Measurements from ENCODE around the gene REG4.
"Not testable (repeated sequence)": the region's sequence is repeated elsewhere in the genome, so short reads cannot be mapped to it uniquely, and the experiment has no call there.

Gene REG4

DNA sequence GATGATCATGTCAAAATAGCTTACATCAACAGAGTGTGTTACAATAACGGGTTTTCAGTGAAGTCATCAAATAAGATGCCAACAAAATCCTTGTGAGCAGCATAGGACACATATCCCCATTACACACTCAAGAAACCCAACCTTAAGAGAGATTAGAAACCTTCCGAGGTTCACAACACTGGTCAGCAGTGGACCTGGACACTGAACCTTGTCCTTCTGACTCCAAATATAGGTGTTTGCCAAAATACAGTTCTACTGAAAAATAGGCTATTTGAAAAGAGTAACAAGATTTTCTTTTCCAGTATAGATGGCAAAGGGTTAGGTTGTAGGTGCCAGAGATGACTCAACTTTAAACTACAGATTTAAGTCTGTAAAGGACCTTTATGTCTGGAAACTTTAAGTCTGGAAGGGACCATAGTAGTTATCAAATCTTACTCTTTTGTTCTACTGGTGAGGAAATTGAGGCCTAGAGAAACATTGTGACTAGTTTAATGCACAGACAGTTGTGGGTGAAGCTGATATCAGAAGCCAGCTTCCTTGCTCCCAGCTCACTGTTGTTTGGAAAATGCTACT lies 811 bp upstream of the REG4 start:
- no peak for DNase-seq (ENCODE audit: low read depth)
- no peak overlapping the region for H3K4me3 ChIP-seq (ENCODE audit: low read depth, low read length)

DNA sequence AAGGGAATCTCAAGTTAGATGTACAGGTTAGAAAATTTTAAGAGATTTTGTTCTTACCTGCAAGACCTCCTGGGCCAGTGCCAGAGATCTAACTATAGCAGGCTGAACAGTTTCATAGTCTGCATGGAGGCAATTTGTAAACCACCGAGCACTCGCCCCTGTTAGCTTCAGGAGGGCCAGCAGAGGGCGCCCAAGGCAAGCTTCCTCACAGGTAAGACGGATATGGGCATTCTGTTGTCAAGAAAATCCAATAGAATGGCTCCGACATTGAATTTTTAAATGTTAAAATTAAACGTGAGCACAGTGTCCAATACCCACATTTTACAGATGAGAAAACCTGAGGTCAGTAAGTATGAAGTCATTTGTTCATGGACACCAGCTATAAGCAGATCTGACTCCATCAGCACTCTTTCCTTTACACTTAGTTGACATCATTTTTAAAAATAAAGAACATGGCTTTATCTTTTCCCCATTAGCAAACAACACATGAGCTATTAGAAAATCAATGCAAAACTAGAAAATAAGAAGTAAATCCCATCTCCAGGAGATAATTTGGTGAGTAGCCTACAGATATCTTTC lies 2.2 kb downstream of the REG4 start:
- H3K4me3 ChIP-seq (ENCODE audit: low read depth, low read length) = no peak overlapping the region
- DNase-seq (ENCODE audit: low read depth) = no peak

DNA sequence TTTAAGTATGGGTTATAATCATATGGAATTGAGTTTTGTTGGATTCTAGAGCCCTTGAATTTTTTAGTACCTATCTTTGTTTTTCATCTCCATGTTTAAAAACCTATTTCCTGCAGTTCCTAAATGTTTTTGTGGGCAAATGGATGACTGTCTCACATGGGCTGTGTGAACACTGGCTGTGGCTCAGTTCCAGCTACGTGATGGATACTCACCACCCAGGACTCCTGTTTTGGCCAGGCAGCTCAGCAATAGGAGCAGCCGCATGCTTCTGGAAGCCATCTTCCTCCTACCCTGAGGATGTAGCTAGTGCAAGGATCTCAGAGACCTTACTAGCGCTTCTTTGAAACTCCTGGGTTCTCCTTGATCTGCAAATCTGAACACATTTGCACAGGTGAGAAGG lies 2.8 kb downstream of the REG4 start:
- no peak for DNase-seq (ENCODE audit: low read depth)

DNA sequence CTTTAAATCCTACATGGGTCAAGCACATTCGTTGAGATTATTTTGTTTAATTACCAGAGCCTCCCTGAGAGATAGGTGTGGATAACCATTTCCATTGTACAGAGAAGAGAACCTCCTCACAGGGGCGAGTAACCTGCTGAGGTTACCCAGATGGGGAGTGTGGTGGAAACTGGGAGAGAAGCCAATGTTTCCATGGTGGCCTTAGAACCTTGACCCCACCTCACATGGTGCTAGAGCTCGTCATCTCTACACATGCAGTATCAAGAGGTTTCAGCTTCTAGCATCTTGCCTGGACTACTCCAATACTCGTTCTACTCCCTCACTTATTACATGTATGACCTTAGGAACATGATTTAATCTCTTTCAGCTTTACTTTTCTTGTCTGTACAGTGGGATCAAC lies 4.8 kb downstream of the REG4 start:
- H3K4me3 ChIP-seq (ENCODE audit: low read depth, low read length) = no peak overlapping the region
- DNase-seq (ENCODE audit: low read depth) = no peak

More for the DNA sequence above, 2.8 kb downstream of the REG4 start:
- H3K4me3 ChIP-seq (ENCODE audit: low read depth, low read length) = no peak overlapping the region

DNA sequence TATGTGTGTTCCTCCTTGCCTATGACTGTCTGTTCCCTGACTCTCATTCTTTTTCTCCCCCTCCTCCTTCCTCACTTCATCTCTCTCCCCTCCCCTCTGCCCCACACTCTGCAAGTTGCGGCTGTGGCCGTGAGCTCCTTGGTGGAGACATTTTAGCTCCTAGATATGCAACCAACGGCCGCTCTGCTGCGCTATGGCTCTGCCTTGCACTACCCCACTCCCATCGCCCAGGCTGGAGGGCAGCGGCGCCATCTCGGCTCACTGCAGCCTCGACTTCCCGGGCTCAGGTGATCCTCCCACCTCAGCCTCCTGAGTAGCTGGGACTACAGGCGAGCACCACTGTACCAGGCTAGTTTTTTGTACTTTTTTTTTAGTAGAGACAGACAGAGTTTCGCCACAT lies 5.5 kb downstream of the REG4 start:
- DNase-seq (ENCODE audit: low read depth) = no peak
- H3K4me3 ChIP-seq (ENCODE audit: low read depth, low read length) = no peak overlapping the region

DNA sequence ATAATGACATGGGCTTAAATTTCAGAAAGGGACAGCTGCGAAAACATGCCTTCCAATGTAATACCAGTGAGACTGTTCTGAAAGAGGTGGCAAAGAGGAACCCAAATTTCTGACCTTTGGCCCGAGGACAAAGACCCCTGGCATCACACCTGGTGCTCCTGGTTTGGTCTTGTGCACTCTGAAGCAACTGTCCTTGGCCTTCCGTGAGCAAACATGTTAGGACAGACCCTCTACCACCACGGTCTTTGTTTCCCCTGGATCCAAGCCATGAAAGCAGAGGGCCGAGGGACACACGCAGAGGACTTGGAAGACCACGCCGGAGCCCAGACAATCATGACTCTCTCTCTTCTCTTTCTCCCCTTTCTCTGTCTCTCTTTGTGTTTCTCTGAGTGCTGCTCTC lies 6.0 kb downstream of the REG4 start:
- DNase-seq (ENCODE audit: low read depth) = no peak

DNA sequence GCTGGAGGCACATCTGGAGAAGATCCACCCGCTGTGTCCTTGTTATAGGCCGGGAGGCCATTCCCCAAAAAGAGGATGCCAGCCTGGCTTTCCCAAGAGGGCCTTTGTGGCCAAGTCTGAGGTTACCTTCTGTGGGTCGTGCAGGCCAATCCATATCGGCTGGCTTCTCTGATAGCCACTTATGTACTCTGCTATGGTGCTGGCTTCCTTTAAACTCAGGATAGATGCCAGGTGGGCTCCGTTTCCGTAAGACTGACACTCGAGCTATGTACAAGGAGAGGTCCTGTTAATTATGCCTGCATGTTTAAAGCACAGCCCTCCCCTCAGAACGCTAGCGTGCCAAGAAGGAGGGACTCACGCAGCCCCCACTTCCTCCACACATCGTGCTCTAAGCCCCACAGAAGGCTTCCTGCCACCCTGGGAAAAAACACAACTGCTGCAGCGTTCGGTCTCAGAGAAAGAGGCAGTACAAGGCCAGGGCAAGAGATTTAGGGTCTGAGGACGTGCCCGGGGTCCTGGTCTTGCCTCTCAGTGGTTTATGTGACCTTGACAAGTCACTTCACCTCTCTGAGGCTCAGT lies 11.6 kb downstream of the REG4 start:
- no peak overlapping the region for H3K4me3 ChIP-seq (ENCODE audit: low read depth, low read length)
- no peak for DNase-seq (ENCODE audit: low read depth)

More for the DNA sequence above, 6.0 kb downstream of the REG4 start:
- no peak overlapping the region for H3K4me3 ChIP-seq (ENCODE audit: low read depth, low read length)

DNA sequence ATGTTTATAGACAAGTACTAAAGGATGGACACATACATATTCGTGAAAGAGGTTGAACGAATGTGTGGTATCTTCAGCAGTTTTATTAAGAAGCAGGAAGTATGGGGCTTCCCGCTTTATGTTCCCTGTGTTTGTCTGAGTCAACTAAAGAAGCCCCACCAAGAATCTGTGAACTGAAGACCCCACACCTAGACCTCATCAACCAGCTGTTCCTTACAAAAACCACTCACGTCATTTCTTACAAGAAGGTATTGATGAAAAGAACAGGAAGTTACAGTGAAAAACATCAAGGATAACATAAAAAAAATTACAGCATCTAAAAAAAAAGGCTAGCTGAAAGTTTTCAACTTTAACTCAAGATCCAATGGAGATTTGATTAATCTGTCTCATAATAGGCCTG lies 12.3 kb downstream of the REG4 start:
- no peak for DNase-seq (ENCODE audit: low read depth)
- no peak overlapping the region for H3K4me3 ChIP-seq (ENCODE audit: low read depth, low read length)

DNA sequence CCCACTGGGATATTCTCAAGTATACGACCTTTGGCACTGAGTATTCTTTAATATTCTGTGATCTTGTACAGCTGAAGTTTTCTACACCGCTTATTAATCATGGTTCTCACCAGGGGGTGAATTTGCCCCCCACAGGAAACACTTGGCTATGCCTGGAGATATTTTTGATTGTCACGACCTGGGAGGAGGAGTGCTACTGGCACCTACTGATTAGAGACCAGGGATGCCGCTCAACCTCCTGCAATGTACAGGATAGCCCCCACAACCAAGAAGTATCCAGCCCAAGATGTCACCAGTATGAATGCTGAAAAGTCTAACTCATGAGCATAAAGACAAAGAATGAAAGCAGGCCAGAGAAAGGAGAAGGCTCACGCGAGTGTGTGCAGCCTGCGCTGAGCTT lies 13.7 kb downstream of the REG4 start:
- H3K4me3 ChIP-seq (ENCODE audit: low read depth, low read length) = no peak overlapping the region
- DNase-seq (ENCODE audit: low read depth) = no peak

DNA sequence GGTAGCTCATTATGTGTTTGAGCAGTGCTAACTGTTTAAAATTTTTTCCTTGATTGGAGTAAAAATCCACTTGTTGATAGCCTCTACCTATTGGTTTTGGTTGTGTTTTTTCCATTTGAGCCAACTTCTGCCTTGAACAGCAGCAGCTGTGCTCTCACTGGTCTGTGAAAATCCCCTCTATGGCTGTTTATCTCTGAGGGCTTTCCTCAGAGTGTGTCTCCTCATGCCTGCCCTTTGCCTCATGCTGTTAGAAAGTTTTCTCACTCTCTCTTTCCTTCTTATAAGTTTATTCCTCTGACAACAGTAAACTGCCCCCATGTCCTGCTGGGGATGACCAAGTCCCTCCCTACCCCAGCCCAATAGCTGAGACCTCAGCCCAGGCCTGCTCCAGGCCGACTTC lies 14.1 kb downstream of the REG4 start:
- DNase-seq (ENCODE audit: low read depth) = no peak

DNA sequence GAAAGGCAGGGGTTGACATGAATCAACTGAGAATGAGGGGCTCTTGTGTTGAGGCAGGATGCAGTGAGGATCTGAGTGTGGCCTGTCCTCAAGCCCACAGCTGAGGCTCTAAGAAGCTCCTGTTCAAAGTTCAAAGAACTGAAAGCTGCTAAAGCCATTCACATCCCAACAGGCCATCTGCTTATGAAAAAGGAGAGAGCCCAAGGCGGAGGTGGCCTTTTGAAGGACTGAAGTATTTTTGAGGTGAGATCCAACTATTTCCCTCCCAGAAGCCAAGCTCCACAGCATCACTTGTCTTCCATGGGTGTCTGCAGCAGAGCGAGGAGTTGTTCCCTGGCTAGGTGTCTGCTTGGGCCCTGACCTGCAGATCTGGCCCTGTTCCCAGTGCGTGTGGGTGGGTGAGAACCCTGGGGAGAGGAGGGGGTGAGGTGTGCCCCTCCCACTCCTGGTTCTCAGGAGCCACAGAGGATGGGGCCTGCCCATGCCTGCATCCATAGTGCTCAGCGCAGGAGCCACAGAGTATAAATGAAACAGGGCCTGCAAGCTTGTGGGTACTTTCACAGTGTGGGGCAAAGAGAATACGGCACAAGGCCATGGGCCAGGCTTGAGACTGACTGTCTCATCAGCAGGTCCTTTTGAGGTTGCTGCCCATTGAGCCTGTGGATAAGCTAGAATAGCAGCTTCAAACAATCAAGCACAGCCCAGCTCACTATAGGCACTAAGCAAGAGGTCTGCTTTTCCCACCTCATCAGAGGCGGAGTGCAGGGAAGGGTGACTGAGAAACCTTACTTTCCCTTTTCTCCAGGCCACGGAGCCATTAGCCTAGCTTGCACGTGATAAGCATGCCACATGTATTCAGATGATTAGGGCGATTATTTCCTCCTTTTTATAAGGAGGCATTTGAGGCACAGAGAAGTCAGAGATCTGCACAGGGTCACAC lies 15.7 kb downstream of the REG4 start:
- no peak for DNase-seq (ENCODE audit: low read depth)
- no peak overlapping the region for H3K4me3 ChIP-seq (ENCODE audit: low read depth, low read length)

More for the DNA sequence above, 14.1 kb downstream of the REG4 start:
- no peak overlapping the region for H3K4me3 ChIP-seq (ENCODE audit: low read depth, low read length)

DNA sequence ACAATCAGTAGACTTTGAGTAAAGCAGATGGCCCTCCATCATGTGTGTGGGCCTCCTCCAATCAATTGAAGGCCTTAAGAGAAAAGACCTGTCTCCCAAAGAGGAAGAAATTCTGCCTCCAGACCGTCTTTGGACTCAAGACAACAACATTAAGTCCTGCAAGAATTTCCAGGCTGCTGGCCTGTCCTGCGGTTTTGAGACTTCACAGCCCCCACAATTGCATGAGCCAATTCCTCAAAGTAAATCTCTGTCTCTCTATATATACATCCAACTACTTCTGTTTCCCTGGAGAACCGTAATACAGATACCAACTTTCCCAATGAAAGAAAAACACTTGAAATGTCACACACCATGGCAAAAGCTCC lies 16.4 kb downstream of the REG4 start:
- no peak overlapping the region for H3K4me3 ChIP-seq (ENCODE audit: low read depth, low read length)
- no peak for DNase-seq (ENCODE audit: low read depth)

DNA sequence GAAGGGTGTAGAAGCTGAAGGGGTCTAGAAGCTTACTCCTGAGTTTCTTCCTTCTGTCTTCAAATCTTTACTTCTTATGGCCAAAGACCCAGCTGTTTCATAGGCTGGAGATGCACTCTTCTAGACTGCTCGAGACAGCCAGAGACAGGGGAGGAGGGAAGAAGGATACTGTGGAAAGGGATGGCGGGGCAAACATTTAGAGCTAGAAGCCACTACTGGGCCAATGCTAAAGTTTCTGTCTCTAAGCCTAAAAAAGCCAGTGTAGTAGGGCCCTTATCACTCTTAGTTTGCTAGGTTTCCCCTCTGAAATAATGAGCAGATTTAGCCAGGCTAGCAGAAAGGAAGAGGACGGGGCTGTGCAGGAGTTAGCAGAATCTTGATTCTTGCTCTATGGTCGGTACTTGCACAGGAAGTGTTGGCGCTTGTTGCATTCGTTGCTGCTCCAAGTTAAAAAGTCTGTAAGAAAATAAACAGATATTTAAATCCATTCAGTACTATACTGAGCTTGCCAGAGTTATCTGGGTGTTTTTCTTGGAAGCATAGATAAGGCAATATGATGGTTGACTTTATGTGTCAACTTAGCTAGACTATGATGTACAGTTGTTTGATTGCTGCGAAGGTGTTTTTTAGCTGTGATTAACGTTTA lies 16.9 kb downstream of the REG4 start:
- no peak overlapping the region for H3K4me3 ChIP-seq (ENCODE audit: low read depth, low read length)
- no peak for DNase-seq (ENCODE audit: low read depth)

DNA sequence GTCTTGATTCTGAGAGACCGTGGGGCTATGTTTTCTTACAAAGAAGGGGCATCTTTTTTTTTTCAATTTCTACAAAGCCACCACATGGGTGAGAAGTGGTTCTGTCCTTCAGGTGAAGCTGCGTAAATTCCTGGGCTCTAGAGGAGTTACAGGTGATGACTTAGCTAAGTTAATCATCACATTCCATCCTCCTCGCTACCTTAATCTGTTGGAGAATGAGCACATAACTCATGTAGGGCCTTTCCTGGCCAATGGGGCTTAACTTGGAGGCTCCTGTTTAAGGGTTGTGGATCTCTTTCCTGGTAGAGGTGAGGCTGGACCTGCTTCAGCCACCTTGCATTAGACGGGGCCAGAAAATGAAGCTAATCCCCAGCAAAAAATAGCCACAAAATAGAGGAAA lies 19.9 kb downstream of the REG4 start:
- H3K4me3 ChIP-seq (ENCODE audit: low read depth, low read length) = no peak overlapping the region
- DNase-seq (ENCODE audit: low read depth) = no peak

DNA sequence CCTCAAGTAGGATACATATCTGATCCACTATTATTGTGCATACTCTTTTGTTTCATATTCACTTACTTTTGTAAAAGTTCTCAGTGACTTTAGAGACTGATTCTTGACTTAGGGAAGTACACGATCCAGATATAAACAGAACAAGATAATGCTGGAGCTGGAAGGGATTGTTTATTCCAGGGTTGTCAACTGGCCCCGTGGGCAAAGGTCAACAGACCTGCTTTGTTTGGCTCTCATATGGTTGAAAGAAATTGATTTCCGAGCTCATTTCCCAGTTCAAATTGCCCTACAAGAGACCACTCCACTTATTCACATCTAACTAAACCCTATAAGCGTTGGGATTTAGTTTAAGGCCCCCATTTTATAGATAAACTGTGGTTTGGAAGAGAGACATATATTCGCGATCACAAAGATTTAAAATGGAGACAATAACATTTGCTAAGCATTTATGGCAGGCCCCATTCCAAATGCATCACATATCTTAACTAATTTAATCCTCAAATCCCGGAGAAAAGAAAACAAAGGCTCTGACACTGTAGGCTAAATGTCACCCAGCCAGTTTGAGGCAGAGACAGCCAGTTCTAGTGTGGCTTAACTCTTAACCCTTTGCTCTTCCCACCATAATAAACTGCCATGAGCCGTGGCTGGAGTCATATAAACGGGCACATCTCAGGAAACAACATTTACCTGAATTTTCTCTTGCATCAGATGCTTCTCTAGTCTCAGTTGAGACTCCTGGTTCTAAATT lies 20.6 kb downstream of the REG4 start:
- H3K4me3 ChIP-seq (ENCODE audit: low read depth, low read length) = no peak overlapping the region

DNA sequence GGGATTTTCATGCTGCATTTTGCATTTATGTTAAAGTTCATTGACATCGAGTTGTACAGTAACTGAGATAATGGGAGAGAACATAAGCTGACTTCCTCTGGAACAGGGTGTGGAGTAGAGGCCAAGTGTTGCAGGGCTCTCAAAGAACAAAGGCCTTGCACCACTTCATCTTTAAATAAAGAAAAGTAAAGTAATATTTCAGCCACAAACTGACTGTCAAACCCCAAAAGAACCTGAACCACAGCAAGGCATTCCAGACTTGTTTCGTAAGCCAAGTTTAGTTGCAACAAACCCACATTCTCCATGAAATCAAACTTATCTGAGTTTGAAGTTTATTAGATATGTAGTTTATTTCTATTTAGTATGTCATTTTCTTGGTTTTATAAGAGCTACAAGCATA lies 23.5 kb downstream of the REG4 start:
- no peak overlapping the region for H3K4me3 ChIP-seq (ENCODE audit: low read depth, low read length)
- DNase-seq (ENCODE audit: low read depth) = no peak

More for the DNA sequence above, 20.6 kb downstream of the REG4 start:
- no peak for DNase-seq (ENCODE audit: low read depth)

DNA sequence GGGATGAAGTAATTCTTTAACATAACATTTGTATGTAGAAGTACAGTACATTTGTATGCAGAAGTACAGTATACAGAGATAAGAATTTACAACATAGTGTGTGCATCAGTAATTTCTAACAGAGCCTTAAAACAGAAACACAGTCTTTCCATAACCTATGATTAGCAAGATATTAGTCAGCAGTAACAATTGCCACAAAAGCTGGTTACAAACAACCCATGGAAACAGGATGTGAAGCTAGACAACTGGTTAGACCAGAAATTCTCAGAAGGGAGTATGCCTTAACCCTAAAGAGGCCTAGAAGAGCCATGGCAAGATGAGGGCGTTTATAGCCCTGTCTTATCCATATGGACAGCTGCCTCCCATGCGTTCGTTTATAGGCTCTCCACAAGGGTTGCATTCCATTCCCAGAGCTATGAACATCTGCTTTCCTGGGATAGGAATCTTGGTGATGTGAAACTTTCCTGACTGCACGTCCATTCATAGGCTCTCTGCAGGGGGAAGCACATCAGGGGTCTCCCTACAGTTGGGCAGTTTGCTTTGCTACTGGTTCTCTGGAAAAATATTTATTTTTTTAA lies 24.7 kb downstream of the REG4 start:
- not testable (repeated sequence) for DNase-seq (ENCODE audit: low read depth)

DNA sequence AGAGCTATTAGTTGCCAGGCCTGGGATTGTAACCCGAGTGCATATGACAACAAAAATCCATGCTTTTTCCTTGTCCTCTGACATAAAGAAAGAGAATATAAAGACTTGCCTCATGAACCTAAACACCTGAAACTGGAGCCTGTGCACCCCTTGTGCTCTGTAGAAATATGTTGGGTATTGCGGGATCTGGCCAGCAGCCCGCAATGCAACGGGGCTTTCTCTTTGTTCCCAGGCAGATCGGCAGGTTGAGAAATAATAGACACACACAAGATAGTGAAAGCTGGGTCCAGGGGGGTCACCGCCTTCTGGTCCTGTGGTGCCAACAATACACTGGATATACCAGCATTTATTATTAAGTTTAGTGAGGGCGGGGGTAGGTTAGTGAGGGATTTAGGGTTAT lies 25.2 kb downstream of the REG4 start:
- H3K4me3 ChIP-seq (ENCODE audit: low read depth, low read length); DNase-seq (ENCODE audit: low read depth): not testable (repeated sequence)

More for the DNA sequence above, 24.7 kb downstream of the REG4 start:
- H3K4me3 ChIP-seq (ENCODE audit: low read depth, low read length) = not testable (repeated sequence)
